ENCODE data around the gene TTF1.

DNA sequence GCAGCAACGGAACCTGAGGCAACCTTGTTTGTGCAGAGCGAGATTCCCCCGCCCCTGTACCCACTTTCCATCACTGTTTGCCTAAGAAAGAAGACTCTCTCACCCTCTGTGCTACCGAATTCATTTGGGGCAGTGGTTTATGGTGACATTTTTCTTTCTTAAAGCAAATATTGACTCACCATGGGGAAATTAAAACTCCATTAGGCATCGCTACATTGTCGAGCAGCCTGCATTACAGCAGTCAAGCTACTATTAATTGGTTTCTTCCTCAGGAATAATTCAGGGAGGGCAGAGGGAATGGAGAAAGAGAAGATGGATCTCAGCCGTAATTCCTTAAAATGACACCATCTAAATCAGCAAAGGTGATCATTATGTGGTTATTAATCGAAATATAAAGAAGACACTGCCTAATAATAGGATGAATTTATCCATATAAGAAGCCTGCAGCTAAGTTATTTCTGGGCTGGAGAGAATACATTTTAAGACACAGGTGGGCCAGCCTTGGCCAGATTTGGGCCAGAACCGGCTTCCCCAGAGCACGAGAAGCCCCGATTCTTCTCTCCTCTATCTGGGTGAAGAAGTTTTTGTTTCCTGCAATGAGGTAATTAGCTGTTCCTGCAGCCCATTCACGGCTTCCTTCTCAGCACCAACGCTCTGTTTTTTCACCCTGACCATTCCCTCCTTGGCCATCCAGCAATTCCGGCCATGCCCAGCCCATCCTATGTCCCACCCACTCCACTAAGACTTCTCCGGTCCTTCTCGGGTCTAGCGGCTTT is 20.2 kb upstream of the TTF1 start:
- no peak for TF ChIP-seq RFX5 (IDR thresholded peaks at IDR 0.05; ENCODE audit: low read depth, low read length)
- no peak for TF ChIP-seq HNF4A (CRISPR knock-in tag; IDR thresholded peaks at IDR 0.05)
- no peak for TF ChIP-seq SP2 (CRISPR knock-in tag; IDR thresholded peaks at IDR 0.05)
- TF ChIP-seq, protein P1, sequence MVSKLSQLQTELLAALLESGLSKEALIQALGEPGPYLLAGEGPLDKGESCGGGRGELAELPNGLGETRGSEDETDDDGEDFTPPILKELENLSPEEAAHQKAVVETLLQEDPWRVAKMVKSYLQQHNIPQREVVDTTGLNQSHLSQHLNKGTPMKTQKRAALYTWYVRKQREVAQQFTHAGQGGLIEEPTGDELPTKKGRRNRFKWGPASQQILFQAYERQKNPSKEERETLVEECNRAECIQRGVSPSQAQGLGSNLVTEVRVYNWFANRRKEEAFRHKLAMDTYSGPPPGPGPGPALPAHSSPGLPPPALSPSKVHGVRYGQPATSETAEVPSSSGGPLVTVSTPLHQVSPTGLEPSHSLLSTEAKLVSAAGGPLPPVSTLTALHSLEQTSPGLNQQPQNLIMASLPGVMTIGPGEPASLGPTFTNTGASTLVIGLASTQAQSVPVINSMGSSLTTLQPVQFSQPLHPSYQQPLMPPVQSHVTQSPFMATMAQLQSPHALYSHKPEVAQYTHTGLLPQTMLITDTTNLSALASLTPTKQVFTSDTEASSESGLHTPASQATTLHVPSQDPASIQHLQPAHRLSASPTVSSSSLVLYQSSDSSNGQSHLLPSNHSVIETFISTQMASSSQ (IDR thresholded peaks at IDR 0.05; ENCODE audit: low read depth) = no peak
- TF ChIP-seq, protein P1 (CRISPR knock-in tag; IDR thresholded peaks at IDR 0.05; ENCODE audit: borderline replicate concordance) = no peak
- no peak for TF ChIP-seq EZH2 (conservative IDR thresholded peaks at IDR 0.05; ENCODE audit: low read depth, low read length)
- TF ChIP-seq, protein P2, sequence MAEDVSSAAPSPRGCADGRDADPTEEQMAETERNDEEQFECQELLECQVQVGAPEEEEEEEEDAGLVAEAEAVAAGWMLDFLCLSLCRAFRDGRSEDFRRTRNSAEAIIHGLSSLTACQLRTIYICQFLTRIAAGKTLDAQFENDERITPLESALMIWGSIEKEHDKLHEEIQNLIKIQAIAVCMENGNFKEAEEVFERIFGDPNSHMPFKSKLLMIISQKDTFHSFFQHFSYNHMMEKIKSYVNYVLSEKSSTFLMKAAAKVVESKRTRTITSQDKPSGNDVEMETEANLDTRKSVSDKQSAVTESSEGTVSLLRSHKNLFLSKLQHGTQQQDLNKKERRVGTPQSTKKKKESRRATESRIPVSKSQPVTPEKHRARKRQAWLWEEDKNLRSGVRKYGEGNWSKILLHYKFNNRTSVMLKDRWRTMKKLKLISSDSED (CRISPR knock-in tag; IDR thresholded peaks at IDR 0.05) = no peak

Measured in HepG2 (cell line).